ENCODE results near the gene C1QL3.

GRCh38 chr10:16491933-16492332, 29.7 kb downstream of the C1QL3 start:
- TF ChIP-seq CTCF (conservative IDR thresholded peaks at IDR 0.05) (no peak), ZFX (IDR thresholded peaks at IDR 0.05) (no peak)
